ENCODE results near the gene ITGB1BP1.

Gene ITGB1BP1

DNA sequence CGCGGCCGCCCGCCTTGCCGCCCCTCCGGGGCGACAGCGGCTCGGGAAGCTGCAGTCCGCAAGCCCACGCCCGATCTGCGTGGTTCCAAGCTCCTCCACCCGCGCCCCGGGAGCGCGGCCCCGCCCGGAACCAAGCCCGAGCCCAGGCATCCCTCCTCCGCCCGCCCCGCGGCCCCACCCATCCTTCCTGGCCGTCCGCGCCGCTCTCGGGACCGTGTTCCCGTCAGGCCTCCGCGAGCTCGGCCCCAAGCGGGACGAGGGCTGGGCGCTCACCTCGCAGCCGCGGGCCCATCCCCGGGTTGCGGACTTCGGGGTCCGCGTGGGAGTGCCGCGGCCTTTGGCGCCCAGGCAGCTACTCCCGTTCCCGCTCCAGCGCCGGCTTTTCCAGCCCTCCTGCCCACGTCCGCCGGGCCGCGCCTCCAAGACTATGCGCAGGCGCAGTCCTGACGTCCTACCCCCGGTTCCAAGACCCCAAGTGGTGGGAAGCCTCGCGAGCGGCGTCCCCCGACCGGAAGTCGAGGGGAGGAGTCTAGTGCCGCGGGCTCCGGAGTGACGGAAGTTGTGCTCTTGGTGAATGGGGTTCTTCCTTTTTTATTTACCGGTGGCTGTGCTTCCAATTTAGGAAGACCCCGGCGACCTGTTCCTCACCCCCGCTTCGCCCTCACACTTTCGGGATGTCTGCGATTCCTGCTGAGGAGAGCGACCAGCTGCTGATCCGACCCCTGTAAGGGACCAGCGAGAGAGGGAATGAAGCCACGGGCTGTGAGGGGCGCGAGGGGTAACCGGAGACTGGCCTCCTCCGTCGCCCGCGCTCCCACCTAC is at the start of gene ITGB1BP1, which contains the start of gene CPSF3:
Gene ITGB1BP1, minus strand, starts transcription at position 429 of the 822 bp plus-strand sequence. CDS start 4,831 bp downstream, outside the sequence.
Gene CPSF3, plus strand, starts transcription at position 555 of the 822 bp plus-strand sequence. Its CDS starts 120 bp downstream, at position 675.
- DNase-seq = peak; percentile 98

- no peak for DNase-seq
These were observed 49.2 kb upstream of the ITGB1BP1 start for GRCh38 chr2:9472511-9472910.

- no peak for DNase-seq
These were observed 47.9 kb upstream of the ITGB1BP1 start for GRCh38 chr2:9471206-9471605.

DNA sequence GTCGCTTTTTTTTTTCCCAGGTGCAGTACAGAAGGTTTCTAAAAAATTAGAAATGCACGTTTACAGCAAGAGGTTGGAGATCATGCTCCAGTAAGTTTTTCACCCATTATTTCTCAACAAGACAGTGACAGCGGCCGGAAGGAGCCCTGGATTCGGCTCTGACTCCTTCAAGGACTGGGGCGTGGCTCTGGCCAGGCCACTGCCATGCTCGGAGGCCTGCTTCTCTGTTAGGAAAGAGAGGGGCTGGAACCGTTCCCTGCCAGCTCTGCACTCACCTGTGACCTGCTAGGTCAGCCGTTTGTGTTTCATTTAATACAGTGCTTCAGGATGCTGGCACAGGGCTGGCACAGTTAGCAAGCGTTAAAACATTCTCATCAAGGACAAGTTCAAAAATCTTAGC is 44.4 kb upstream of the ITGB1BP1 start:
- no peak for DNase-seq

DNA sequence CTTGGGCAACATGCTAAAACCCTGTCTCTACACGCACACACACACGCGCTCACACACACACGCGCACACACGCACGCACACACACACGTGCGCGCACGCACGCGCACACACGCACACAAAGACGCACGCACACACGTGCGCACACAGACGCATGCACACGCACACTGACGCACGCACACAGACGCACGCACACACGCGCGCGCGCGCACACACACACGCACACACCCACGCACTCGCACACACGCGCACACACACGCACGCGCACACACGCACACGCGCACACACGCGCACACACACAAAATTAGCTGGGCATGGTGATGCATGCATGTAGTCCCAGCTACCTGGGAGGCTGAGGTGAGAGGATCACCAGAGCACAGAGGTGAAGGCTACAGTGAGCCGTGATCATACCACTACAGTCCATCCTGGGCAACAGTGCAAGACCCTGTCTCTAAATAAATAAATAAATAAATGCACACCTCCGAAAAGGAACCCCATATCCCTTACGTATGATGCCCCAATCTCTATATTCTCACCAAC is 42.9 kb upstream of the ITGB1BP1 start:
- no peak for DNase-seq

DNA sequence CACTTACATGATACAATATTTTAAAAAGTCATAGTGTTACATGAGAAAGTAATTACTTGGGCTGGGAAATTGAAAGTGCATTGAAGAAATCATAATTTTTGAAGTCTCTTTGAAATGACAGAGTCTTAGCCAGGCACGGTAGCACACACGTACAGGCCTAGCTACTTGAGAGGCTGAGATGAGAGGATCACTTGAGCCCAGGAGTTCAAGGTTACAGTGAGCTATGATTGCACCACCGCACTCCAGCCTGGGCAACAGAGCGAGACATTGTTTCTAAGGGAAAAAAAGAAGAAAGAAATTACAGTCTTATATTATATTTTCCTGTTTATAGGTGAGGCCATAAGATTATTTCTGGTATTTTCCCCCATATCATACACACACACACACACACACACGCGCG is 41.8 kb upstream of the ITGB1BP1 start:
- DNase-seq = no peak

DNA sequence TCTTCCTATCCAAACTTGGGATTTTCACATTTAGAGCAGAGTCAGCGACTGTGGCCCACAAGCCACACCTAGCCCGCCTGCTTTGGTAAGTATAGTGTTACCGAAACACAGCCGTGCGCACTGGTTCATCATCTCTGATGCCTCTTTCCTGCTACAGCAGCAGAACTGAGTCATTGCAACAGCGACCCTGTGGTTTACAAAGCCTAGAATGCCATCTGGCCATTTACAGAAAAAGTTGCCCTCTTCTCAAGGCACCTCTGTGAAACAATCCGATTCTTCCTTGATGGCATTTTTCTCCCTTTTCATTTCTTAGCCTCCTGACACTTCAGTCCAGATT is 40.3 kb upstream of the ITGB1BP1 start:
- peak; percentile 48 for DNase-seq

DNA sequence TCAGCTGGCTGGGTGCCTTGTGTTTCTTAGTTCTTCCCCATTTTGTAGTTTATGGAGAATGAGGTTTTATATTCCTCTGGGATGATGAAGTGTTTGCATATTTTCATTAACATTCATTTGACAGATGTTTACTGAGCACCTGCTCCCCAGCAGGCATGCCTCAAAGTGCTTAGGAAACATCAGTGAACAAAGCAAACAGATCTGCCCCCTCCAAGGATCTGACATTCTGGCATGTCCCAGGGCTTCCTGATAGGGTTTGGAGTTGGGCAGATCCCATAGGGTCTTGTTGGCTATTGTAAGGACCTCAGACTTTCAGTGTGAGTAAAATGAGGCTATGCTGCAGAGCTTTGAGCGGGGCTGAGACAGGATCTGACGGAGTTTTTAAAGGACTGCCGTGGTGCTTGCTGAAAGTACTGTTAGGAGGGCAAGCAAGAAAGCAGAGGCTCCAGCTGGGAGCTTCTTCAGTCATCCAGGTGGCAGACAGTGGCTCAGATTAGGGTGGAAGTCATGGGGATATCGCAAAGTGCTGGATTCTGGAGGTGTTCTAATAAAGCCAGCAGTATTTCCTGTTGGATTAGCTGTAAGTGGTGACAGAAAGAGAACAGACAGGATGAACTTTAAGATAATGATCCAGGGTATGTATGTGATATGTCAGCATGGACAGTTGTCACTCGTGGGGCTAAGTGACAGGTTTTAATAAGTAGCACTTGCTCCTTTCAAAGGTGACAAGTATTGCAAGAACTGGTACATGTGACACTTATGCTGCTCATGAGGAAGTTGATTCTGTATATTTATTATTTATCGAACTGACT is 39.8 kb upstream of the ITGB1BP1 start:
- DNase-seq = no peak

- no peak for DNase-seq
These were observed 39.0 kb upstream of the ITGB1BP1 start for GRCh38 chr2:9462313-9462712.

DNA sequence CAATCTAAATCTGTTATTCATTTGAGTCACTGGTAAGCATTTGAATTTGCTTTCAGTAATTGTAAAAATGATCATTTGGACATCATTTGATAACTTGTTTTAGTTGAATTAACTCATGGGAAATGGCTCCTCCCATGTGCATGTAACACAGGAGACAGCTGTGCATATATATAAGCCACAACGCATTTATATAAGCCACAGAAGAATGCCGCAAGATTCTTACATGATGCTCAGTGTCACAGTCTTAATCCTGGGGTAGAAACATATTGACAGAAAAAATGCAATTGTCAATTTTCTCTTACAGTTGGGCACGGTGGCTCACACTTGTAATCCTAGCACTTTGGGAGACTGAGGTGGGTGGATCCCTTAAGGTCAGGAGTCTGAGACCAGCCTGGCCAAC is 37.8 kb upstream of the ITGB1BP1 start:
- no peak for DNase-seq

GRCh38 chr2:9460441-9461017 is 37.2 kb upstream of the ITGB1BP1 start:
- DNase-seq = no peak

- DNase-seq = no peak
These were observed 27.9 kb upstream of the ITGB1BP1 start for GRCh38 chr2:9451231-9451630.

- DNase-seq = no peak
These were observed 21.8 kb upstream of the ITGB1BP1 start for GRCh38 chr2:9445089-9445488.

GRCh38 chr2:9443526-9443925 is 20.2 kb upstream of the ITGB1BP1 start:
- no peak for DNase-seq

DNA sequence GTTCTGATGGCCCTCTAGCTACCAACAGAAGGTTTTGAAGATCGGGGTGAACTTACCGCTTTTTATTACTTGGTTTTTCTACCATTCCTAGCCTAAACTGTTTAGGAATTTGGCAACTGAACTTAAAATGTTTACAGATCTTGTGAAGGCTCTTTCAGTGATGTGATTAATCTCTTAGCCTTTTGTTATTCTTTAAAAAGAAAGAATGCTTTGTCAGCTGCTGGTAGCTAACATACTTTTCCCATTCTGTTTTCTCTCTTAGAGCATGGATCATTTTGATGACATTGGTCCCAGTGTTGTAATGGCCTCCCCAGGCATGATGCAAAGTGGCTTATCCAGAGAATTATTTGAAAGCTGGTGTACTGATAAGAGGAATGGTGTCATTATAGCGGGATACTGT is 18.2 kb upstream of the ITGB1BP1 start:
- no peak for DNase-seq

- no peak for DNase-seq
These were observed 16.9 kb upstream of the ITGB1BP1 start for GRCh38 chr2:9440058-9440727.

- no peak for DNase-seq
These were observed 16.2 kb upstream of the ITGB1BP1 start for GRCh38 chr2:9439536-9439935.

GRCh38 chr2:9434489-9434888 is 11.2 kb upstream of the ITGB1BP1 start:
- no peak for DNase-seq

DNA sequence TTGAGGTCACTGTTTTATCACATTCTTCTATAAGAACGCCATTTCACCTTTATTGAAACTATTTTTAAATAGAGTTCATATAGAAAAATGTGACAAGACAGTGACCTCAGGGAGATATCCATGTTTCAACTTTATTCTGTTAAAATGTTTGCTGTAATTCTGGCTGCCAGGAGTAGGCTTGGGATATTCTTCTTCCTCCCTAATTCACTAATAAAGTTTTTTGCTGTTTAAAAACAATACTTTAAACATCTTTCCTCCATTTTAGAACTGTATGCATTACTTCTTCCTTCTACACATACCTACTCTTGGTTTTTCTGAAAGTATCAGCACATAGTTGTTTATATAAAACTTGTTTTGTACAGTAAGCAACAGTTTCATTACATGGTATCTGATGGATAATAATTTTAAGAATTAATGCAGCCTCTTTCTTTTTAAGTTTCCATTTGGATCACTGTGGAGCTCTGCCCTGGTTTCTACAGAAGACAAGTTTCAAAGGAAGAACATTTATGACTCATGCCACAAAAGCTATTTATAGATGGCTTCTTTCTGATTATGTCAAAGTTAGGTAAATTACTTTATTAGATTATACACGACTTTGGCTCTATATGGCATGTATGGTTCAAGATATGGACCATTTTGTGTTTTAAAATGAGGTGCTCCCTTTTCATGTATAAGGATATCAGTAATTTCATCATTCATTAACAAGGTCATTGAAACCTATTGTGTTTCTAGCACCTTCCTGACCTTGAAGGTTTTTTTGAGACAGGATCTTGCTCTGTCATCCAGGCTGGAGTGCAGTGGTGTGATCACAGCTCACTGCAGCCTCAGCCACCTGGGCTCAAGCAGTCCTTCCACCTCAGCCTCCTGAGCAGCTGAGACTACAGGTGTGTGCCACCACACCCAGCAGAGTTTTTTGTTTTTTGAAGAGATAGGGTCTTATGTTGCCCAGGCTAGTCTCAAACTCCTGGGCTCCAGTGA is 7.3 kb upstream of the ITGB1BP1 start:
- DNase-seq = no peak

DNA sequence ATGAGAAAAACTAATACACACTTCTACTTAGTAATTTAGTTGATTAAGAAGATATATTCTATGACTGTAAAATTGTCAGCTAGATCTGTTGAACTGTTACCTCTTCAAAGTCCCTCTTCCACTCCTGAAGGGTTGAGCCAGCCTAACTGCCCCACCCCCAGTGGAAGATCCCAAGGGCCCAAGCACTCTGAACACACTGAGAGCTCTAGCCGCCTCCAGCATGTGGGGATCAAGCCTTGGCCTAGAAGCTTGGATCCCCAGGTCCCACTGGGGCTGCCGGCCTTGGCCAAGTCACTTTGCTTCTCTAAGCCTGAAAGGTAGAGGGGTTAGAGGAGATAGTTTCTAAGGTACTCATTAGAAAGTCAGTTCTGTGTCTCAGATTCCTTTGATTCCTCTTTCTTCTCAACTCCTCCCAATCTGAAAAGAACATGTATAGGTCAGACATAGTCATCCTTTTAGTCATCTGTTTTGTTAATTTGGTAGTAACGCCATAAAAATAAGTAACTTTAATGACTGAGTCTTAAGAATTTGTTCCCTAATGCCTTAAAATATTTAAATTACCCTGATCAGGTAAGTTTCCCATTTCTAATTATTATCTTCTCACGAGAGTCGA is 5.7 kb upstream of the ITGB1BP1 start:
- DNase-seq = no peak
